HG03558 (cell line): ENCODE measurements around the gene KIAA0319L.

Source experiments
- ATAC-seq: cut with Tn5 transposase; IDR thresholded peaks from one replicate; pipeline ENCODE4 v1.9.1; 2021; ENCODE audit warnings: moderate number of reproducible peaks; ENCODE audit not compliant: unreplicated experiment; ENCODE audit errors: extremely low read depth

Gene KIAA0319L

DNA sequence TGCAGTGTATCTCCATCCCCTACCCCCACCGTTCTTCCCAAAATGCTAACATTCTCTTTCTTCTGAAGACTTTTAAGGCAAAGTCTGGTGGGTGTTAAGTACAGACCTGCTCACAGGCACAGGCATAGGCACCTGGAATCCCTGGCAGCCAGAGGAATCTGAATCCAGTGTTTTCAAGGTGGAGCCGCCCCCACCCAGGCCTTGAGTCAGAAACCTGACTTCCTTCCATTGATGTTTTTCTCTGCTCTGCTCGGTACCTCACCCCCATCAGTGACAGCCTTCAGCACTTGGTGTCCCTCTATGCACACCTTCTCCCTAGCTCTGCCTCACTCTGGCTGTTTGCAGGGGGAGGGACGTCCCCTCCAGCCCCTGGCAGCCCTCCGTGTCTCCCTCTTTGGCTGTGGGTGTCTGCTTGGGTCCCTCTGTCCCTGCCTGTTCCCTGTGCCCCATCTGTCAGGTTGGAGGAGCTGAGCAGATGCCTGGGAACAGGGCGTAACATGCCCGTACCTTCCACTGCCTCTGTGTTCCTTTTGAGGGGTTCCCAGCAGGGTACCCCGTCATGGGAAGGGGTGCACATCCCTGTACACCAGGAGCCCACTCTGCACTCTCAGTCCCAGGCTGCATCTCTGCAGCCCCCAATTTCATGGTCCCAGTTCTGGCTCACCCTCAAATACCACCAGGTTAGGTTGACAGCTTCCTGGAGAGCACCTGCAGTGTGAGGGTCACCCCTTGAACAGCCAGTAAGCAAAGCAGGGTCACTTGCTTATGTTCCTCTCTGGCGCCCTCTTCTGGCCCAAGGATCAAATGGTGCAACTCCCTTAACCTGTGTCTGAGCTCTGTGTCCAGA is 7.1 kb upstream of the KIAA0319L start:
- ATAC-seq: no peak

DNA sequence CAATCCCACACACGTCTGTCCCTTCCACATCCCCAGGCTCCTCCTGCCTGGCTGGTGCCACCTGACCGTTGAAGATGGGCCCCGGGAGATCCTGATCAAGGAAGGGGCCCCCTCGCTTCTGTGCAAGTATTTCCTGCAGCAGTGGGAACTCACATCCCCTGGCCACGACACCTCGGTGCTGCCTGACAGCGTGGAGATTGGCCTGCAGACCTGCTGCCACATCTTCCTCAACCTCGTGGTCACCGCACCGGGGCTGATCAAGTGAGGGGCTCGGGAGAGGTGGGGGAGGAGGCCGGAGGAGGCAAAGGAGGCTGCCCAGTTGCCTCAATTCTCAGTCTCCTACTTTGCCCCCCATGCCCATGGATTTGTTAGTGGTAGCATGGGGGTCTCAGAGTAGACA is 6.0 kb upstream of the KIAA0319L start:
- no peak for ATAC-seq

DNA sequence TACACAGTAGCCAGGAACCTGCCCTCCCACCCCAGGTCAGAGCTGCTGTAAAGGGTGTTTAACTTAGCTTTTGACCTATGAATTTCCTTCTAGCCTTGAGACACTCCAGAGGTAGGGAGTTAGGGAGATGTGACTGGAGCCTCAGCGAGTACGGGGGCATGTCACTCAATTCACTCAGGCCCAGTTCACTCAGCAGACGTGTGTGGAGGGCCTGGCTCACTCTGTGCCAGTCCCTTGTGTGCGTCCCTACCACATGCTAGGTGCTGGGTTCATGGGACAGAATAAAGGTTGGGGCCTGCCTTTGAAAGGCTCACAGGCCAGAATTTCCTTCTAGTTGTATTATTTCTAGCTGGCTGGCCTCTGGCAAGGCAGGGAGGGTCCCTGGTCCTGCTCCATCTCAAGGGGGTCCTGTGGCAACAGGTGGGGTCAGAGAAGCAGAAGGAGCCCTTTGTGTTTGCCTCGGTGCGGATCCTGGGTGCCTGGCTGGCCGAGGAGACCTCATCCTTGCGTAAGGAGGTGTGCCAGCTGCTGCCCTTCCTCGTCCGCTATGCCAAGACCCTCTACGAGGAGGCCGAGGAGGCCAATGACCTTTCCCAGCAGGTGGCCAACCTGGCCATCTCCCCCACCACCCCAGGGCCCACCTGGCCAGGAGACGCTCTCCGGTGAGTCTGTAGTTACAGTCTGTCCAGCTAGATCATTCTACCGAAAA is 4.9 kb upstream of the KIAA0319L start:
- ATAC-seq: no peak

DNA sequence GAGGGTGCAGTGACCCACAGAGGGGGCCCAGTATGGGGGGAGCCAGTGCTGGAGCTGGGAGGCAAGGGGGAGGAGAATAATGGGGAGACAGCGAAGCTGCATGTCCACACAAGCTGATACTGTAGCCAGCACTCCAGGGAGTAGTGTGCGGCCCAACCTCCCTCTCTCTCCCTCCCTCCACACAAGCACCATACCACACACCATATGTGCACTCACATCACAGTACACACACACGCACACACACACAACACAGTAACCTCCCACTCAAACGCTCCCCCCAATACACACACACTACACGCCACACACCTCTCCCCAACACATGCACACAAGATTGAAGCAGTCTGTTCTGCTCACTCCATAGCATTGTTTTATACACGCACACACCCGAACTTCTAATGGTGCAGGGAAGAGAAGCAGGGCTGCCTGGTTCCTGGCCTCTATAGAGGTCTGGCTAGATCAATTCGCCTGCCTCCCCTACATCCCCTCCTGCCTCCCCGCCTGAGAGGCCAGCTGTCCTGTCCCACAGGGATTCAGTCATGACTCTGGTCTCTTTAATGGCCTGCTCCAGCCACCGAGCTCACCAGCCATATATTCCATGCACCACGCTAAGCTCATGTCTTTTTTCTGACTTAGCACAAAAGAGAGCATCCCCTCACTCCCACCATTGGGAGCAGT is 4.2 kb upstream of the KIAA0319L start:
- no peak for ATAC-seq

DNA sequence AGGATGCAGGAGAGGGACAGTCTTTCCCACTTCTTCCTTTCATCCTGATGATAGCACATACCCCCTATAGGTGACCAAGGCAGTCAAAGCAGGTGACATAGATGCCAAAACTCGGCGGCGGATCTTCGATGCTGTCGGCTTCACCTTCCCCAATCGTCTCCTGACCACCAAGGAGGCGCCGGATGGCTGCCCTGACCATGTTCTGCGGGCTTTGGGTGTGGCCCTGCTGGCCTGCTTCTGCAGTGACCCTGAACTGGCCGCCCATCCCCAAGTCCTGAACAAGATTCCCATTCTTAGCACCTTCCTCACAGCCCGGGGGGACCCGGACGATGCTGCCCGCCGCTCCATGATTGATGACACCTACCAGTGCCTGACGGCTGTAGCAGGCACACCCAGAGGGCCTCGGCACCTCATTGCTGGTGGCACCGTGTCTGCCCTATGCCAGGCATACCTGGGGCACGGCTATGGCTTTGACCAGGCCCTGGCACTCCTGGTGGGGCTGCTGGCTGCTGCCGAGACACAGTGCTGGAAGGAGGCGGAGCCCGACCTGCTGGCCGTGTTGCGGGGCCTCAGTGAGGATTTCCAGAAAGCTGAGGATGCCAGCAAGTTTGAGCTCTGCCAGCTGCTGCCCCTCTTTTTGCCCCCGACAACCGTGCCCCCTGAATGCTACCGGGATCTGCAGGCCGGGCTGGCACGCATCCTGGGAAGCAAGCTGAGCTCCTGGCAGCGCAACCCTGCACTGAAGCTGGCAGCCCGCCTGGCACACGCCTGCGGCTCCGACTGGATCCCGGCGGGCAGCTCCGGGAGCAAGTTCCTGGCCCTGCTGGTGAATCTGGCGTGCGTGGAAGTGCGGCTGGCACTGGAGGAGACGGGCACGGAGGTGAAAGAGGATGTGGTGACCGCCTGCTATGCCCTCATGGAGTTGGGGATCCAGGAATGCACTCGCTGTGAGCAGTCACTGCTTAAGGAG is 3.3 kb upstream of the KIAA0319L start:
- no peak for ATAC-seq

DNA sequence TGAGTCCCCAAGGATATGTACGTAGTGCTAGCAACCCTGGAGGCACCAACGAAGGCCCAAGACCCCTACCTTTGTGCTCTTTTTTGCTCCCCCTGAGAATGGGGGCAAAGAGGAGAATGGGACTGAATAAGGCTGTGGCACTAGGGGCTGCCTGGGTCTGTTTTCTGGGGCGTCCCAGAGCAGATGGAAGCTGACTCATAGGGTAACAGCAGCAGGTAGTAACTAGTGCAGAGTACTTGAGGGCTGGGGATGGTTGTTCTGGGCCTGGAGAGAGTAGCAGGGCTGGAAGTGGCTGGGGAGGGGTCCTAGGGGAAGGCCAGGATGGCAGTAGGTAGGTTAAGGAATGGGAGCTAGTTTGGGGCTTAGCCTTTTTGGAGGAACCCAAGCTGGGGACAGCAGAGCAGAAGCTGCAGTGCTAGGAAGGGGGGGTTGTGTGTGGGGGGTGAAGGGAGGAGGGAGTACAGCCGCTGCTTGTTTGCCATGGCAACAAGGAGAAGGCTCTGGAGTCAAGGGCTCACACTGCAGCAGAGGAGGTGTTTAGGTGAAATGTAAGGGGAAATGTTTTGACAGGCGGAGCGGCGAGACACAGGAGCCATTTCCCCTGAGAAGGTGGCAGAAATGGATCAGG is 2.2 kb upstream of the KIAA0319L start:
- no peak for ATAC-seq

DNA sequence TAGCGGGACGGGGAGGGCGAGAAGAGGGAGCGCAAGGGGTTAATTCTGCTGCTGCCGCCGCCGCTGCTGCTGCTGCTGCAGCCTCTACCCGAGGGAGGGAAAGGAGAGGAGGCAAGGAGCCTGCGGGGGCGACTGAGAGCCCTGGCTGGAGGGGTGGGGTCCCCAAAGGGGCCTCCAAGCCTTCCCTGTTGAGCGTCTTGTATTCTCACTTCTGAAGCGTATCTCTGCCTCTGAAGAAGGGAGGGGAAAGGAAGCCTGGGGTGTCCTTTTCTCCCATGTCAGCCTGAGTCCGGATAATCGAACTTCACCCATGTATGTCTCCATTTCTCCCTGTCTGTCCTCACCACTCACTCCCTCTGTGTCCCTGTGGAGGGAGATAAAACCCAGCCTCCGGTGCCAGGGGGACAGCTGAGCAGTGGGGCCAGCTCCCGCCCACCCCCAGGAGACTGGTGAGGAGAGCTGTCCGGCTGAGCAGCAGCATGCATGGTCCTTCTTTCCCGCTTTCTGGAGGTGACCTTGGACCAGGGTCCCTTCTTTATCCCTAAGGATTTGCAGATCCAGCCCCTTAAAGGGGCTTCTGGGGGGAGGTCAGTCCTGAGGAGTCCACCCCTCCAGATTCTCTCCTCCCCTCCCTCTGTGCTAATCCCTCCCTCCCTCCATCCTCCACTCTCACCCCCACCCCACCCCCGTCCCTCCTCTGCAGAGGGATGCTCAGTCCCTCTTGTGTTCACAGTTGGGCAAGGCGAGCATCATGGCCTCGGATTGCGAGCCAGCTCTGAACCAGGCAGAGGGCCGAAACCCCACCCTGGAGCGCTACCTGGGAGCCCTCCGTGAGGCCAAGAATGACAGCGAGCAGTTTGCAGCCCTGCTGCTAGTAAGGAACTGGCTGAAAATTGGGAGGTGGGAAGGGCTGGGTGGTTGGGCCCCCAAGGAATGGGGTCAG is 1.4 kb upstream of the KIAA0319L start:
- ATAC-seq: no peak

DNA sequence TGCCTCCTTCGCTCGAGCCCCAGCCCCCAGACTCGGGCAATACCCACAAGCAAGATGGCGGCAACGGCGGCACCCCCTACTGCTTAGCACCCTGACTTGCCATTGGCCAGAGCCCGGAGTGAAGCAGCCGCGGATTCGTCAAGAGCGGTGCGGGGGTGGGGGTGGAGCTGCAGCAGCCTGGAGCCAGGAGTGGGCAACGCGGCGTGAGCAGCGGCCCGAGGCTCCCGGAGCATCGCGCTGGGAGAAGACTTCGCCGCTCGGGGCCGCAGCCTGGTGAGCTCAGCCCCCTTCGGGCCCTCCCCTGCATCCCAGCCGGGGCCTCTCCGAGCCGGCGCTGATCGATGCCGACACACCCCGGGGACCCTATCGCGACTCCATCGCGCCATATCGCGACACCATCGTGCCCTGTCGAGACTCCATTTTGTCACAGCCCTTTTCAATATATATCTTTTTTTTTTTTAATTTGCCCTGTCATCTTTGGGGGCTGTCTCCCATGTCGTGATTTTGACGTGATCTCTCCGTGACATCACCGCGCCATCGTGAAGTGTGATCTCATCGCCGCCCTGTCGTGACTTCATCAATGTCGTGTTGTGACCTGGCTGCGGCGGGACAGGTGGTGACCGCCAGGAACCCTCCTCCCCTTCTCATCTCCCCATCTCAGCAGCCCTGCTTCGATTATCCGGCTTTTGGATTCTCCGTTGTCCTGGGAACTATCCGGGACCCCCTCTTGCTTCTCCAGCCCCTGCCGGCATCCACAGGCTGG is 589 bp upstream of the KIAA0319L start, which contains the start of gene NCDN:
Gene NCDN (plus strand): TSS at position 189 of the 763 bp plus-strand sequence. CDS start 392 bp downstream, at position 581.
- ATAC-seq: peak; percentile 43

DNA sequence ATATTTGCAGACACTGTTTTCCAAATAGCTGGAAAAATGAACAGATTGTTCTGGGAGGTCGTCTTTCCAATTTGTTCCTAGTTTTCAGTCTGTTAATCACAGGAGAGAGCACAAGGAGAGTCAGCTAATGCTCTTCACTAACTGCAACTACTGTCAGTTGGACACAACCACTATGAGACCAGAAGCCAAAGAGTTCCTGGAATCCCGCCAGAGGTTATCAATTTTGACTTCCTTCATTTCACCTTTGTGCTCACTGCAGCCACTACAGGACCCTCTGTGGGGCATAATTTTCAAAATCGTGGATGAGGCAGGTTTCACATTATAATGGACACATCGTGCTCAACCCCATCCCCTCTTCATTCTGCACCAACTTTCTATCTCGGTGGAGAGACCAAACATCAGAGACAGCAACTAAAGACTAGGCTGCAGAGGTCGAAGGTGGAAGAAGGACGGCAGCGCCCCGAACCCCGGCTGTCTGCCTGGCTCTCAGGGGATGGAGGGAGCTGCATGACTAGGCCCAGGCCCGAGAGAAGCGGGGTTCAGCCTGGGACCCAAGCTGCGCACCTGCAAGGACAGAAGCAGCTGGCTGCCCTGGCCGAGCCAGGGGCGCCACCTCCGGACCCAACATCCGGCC is 602 bp downstream of the KIAA0319L start:
- no peak for ATAC-seq

DNA sequence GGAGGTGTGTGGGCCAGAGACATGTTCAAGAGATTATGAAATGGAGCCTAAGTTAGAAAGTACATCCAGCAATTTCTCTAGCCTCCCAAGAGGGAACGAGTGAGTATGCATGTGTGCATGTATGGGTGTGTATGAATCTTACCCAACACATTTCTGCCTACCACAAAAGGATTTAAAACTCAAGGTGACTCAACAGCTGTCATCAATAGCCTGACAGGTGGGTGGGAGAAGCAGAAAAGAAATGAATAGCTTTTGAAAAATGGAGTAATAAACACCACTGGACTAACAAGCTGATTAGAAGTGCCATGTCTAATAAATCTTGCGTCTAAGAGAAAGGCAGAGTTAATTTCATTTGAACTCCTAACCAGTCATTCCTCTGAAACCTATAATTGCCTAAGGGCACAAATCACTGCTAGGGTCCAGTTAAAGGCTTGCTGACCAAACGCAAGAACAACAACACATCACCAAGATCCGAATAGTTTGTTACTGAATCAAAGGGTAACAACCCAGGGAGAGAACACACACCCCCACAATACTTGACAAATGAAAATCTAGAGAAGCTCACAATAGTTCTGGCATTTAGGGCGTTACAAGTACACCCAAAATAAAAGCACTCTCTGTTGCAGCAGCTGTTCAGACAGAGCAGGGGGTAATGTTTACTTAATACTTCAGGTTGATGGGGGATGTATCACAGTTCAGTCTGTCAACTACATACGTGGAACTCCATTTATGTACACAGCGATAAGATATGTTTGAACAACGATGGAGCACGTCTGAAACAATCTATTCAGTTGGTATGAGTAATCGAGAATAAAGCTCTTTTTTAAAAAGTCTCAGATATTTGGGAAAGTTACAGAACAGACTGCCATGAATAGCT is 1.4 kb downstream of the KIAA0319L start:
- no peak for ATAC-seq

DNA sequence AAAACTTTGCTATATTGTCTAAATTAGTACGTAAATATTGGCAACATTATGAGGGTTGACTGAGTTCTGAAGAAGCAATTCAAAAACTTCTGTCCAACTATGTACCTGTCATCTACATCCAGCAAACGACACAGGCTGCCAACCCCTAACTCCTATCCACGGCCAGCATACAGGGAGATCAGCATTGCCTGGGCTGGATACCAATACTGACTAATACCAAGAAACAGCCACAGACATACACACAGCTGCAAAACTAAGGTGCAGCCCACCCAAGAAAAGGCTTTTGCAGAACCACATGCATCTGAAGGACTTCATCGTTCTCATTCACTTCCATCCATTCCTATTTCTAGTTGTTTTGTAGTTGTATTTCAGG is 2.0 kb downstream of the KIAA0319L start:
- ATAC-seq: no peak

DNA sequence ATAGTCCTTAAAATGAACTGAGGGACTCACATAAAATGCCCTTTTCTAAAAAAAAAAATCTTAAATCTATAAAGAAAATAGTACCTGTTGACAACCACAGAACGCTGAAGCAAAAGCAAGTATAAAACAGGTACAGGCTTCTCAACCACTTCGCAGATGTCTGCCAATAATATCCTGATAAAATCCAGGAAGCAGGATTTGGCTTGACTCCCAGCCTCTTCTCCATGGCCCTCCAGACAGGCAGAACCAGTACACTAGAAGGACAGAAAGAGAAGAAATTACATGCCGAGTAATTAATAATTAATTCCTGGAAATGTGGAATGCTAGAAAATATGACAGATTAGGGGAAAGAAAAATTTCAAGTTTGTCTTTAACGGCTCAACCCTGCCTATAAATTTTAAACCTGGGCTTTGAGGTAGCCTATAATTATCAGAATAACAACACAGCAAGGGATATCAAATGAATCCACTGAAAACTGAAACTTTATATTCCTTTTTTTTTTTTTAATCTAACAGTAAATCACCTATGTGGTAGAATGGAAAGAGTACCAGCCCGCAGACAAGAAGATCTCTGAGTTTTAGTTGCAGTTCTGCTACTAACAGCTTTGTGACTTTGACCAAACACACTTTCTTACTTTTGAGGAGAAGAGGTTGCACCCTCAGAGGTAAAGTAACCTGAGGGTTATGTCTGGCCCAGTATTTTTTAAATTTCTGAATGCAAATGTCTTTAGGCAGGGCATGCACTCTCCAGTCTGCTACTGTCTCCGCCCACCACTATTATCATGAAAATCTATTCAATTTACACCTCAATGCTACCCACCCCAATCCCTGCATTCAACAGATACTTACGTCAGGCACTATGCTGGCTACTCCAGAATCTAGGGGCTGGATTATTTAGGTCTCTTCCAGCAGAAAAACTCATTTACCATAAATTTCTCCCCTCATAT is 2.7 kb downstream of the KIAA0319L start:
- ATAC-seq: no peak

DNA sequence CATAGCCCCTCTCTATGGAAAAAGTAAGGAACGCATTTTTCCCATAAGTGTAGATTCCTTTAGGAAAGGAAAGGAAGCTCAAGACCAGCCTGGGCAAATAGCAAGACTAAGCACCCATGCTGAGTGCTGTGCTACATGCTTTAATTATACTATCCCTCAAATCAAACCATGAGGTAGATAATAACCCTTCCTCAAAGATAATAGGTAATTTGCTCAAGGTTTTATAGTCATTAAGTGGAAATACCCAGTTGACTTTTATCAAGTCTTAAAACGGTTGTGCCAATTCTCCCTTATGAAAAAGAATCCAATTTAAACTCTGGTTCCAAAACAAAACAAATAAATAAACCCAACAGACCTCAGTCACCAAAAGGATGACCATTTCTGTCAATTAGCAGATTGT is 3.4 kb downstream of the KIAA0319L start:
- no peak for ATAC-seq

DNA sequence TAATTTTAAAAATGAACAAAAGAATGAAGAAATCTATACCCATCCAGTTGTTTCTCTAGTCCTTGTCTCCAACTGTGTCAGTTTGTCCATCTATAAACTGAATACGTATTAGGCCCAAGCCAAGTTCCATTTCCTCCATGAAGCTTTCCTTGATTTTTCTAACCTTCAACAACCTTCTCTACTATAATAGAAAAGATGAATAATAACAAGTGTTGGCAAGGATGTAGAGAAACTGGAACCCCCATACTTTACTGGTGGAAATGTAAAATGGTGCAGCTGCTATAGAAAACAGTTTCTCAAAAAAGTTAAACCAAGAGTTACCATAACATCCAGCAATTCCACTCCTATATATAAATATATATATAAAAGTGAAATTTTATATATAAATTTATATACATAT is 10.6 kb downstream of the KIAA0319L start:
- ATAC-seq: no peak

DNA sequence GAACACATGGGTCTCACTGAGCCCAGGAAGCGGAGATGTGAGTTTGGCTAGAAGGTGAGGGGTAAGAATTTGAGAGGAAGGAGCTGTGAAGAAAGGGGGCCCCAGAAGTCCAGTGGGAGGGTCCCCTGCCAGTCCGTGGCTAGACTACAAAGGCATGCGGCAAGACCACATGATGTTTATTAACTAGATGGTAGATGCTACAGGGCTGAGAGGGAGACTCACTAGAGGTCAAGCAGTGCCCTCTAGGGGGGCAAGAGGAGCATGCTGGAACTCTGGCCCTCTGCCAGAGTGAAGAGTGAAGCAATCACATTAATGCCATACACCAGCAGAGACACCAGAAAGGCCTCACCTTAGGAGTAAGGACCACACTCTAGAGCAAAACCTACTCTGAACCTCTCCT is 12.2 kb downstream of the KIAA0319L start:
- no peak for ATAC-seq
